HCT116 (cell line): Measurements from ENCODE around the gene BPIFB6. TPM values are rescaled to one million over a fixed set of nuclear protein-coding genes. Genes with fewer than 3 reads are reported as not detected.

Experiments used
- ATAC-seq: fragments of 200-7000 bp; cut with Tn5 transposase; 2 replicates; pipeline ENCODE4 v1.9.1; 2020; ENCODE audit warnings: mild to moderate bottlenecking, moderate library complexity
- BruUV-seq: library from RNA; stranded (reverse); fragments of 400-500 nt; replicated peaks from 2 replicates; lab custom pipeline; 2021; lab: Mats Ljungman, UMichigan
- CTCF ChIA-PET: fragments of 300-600 bp; sonication (Branson Sonifier 250); formaldehyde crosslinking; loops from one replicate; lab custom pipeline; 2021; ENCODE audit warnings: antibody characterized with exemption; lab: Charles Lee
- POLR2A ChIA-PET: fragments of 300-600, 350-600 bp; sonication (Branson Sonifier 250); formaldehyde crosslinking; loops from one replicate; lab custom pipeline; 2021; ENCODE audit warnings: antibody characterized with exemption; lab: Charles Lee
- RAD21 ChIA-PET, 2 experiments: fragments of 300-600 bp; sonication (Branson Sonifier 250); formaldehyde crosslinking; loops; one replicate each; lab custom pipeline; 2023; ENCODE audit warnings: low total read pairs in 2 of 2; ENCODE audit not compliant: uncharacterized antibody in 2 of 2, unreplicated experiment in 2 of 2, low non-redundant PET in 1 of 2; lab: Charles Lee
- DNase-seq: peaks from one replicate; pipeline ENCODE4 v3.0.0-alpha.2; 2010; ENCODE audit warnings: low read depth, low spot score
- H2AFZ ChIP-seq: fragments of 200-600 bp; shearing (Covaris generic), sonication (generic); 2 replicates; pipeline ENCODE4 v1.6.1; 2017; ENCODE audit warnings: low read depth, mixed run types, mixed read lengths, antibody characterized with exemption, low read length; ENCODE audit not compliant: poor library complexity, severe bottlenecking
- H3K27ac ChIP-seq: 2 replicates; pipeline ENCODE4 v1.5.1; 2012; ENCODE audit warnings: low read depth, low read length
- H3K27me3 ChIP-seq: fragments of 200-600 bp; sonication (generic); 2 replicates; pipeline ENCODE4 v1.6.1; 2016; ENCODE audit warnings: mixed run types, low read length, mixed read lengths; ENCODE audit not compliant: insufficient read depth
- H3K36me3 ChIP-seq, 2 experiments: fragments of 200-500 bp in 1 of 2; fragments of 200-600 bp in 1 of 2; sonication (Bioruptor generic) in 1 of 2; sonication (generic) in 1 of 2; 2 replicates each; pipeline versions ENCODE4 v1.5.1 to v1.6.1; 2014 to 2016; ENCODE audit warnings: low read length in 2 of 2, inconsistent platforms in 1 of 2, mixed read lengths in 1 of 2, mixed run types in 1 of 2; ENCODE audit not compliant: insufficient read depth in 2 of 2, control insufficient read depth in 1 of 2
- H3K4me1 ChIP-seq, 2 experiments: fragments of 200-600 bp in 1 of 2; sonication (generic) in 1 of 2; 2 replicates each; pipeline versions ENCODE4 v1.5.1 to v1.6.1; 2012 to 2017; ENCODE audit warnings: low read length in 2 of 2, inconsistent platforms in 1 of 2, mild to moderate bottlenecking in 1 of 2, mixed read lengths in 1 of 2, mixed run types in 1 of 2, moderate library complexity in 1 of 2; ENCODE audit not compliant: insufficient read depth in 2 of 2, control insufficient read depth in 1 of 2
- H3K4me2 ChIP-seq: fragments of 200-600 bp; sonication (generic); 2 replicates; pipeline ENCODE4 v1.6.1; 2017; ENCODE audit warnings: mixed run types, low read length, mixed read lengths
- H3K4me3 ChIP-seq, 2 experiments: fragments of 200-600 bp in 1 of 2; sonication (generic) in 1 of 2; replicated peaks in 1 of 2; 2 replicates each; pipeline ENCODE4 v1.5.1; 2011 to 2016; ENCODE audit warnings: low read length in 2 of 2, control low read depth in 1 of 2, low read depth in 1 of 2, mild to moderate bottlenecking in 1 of 2, mixed read lengths in 1 of 2, mixed run types in 1 of 2
- H3K79me2 ChIP-seq: fragments of 200-600 bp; sonication (generic); 2 replicates; pipeline ENCODE4 v1.6.1; 2017; ENCODE audit warnings: mild to moderate bottlenecking, mixed run types, low read length, moderate library complexity, mixed read lengths; ENCODE audit not compliant: insufficient read depth
- H3K9ac ChIP-seq: fragments of 200-600 bp; sonication (generic); 2 replicates; pipeline ENCODE4 v1.6.1; 2016; ENCODE audit warnings: low read length, mixed read lengths
- H3K9me2 ChIP-seq: fragments of 200-600 bp; sonication (generic), shearing (Covaris generic); 2 replicates; pipeline ENCODE4 v1.6.1; 2017; ENCODE audit warnings: mixed run types, mild to moderate bottlenecking, moderate library complexity; ENCODE audit not compliant: insufficient read depth
- H3K9me3 ChIP-seq, 2 experiments: fragments of 200-500 bp in 1 of 2; fragments of 200-600 bp in 1 of 2; sonication (Bioruptor generic) in 1 of 2; sonication (generic) in 1 of 2; 2 replicates each; pipeline ENCODE4 v1.6.1; 2014 to 2017; ENCODE audit warnings: low read length in 2 of 2, mixed read lengths in 2 of 2, inconsistent platforms in 1 of 2, low read depth in 1 of 2, mild to moderate bottlenecking in 1 of 2, mixed run types in 1 of 2, moderate library complexity in 1 of 2; ENCODE audit not compliant: control insufficient read depth in 1 of 2, insufficient read depth in 1 of 2
- H4K20me1 ChIP-seq: fragments of 200-600 bp; sonication (generic), shearing (Covaris generic); 2 replicates; pipeline ENCODE4 v1.6.1; 2017; ENCODE audit warnings: mixed run types, mild to moderate bottlenecking, moderate library complexity; ENCODE audit not compliant: insufficient read depth
- CEBPB ChIP-seq: IDR thresholded peaks from 2 replicates; pipeline ENCODE4 v1.6.1; 2012; ENCODE audit warnings: low read depth
- EGR1 ChIP-seq: IDR thresholded peaks from 2 replicates; pipeline ENCODE4 v1.6.1; 2012; ENCODE audit warnings: low read depth
- EZH2 ChIP-seq: fragments of 200-600 bp; sonication (generic); IDR thresholded peaks from 2 replicates; pipeline ENCODE4 v1.6.1; 2017; ENCODE audit warnings: antibody characterized with exemption, mixed run types
- JUND ChIP-seq: IDR thresholded peaks from 2 replicates; pipeline ENCODE4 v1.6.1; 2012
- SRF ChIP-seq: IDR thresholded peaks from 2 replicates; pipeline ENCODE4 v1.6.1; 2012; ENCODE audit warnings: low read depth
- TCF7L2 ChIP-seq: IDR thresholded peaks from 2 replicates; pipeline ENCODE4 v1.7.0; 2011; ENCODE audit warnings: borderline replicate concordance, inconsistent platforms; ENCODE audit not compliant: insufficient read depth, insufficient read length; ENCODE audit errors: extremely low read depth
- YY1 ChIP-seq: IDR thresholded peaks from 2 replicates; pipeline ENCODE4 v1.6.1; 2011; ENCODE audit warnings: low read length, low read depth, moderate library complexity, mild to moderate bottlenecking; ENCODE audit not compliant: insufficient replicate concordance; ENCODE audit errors: extremely low read depth
- ZBTB33 ChIP-seq: IDR thresholded peaks from 2 replicates; pipeline ENCODE4 v1.6.1; 2011; ENCODE audit warnings: mild to moderate bottlenecking, low read length, moderate library complexity; ENCODE audit not compliant: insufficient replicate concordance; ENCODE audit errors: extremely low read depth
- intact Hi-C: fragments of 100-400 bp; cut with micrococcal nuclease; formaldehyde crosslinking; loops from 2 replicates; pipeline ENCODE4 v1.10.0; 2022
- total RNA-seq: library from RNA; stranded (reverse); gene quantifications from one replicate; pipeline ENCODE4 v1.2.1, GENCODE V29; 2021; ENCODE audit not compliant: unreplicated experiment

The BPIFB6 gene
- total RNA-seq, 1 experiment from 2014 or later: not detected

- RAD21 ChIA-PET: no interaction called here
- H3K9me2 ChIP-seq: no peaks in the 10 kb centered on the region
- H3K9me3 ChIP-seq: no peaks in the 10 kb centered on the region
- intact Hi-C loops: no loop called here
- H3K27ac ChIP-seq: no peak overlapping the region
- H3K4me1 ChIP-seq: no peaks in the 10 kb centered on the region
- H3K27me3 ChIP-seq: peaks cover 6% of the 10 kb centered on the region; the same call in 1 of the 2 replicates
- no peak overlapping the region for H3K9ac ChIP-seq
- CTCF ChIA-PET: no interaction called here
- no peak overlapping the region for H3K4me2 ChIP-seq
- no TSS peak for BruUV-seq
- no peaks in the 10 kb centered on the region for H3K79me2 ChIP-seq
- H2AFZ ChIP-seq: no peak overlapping the region
- H3K36me3 ChIP-seq: no peaks in the 10 kb centered on the region
- H3K4me3 ChIP-seq: no peak overlapping the region
- DNase-seq: no peak
- H4K20me1 ChIP-seq: no peaks in the 10 kb centered on the region
- no peak for ATAC-seq
- POLR2A ChIA-PET: no interaction called here
- TF ChIP-seq YY1 (no peak), TCF7L2 (no peak), EGR1 (no peak), CEBPB (no peak), SRF (no peak), JUND (no peak), EZH2 (no peak), ZBTB33 (no peak)
- TF ChIP-seq, all 23 proteins: peak for 0
These were observed 13.9 kb upstream of the BPIFB6 start for GRCh38 chr20:33017542-33017941.
